GM18508 (cell line): ENCODE results near the gene DRAP1.
"Not testable (repeated sequence)": the region's sequence is repeated elsewhere in the genome, so short reads cannot be mapped to it uniquely, and the experiment has no call there.

Experiments used
- ATAC-seq: cut with Tn5 transposase; IDR thresholded peaks from one replicate; pipeline ENCODE4 v1.9.1; 2021; ENCODE audit warnings: moderate number of reproducible peaks; ENCODE audit not compliant: insufficient read depth, unreplicated experiment

DRAP1 gene

GRCh38 chr11:65885808-65886536 lies 33.3 kb upstream of the DRAP1 start:
- no peak for ATAC-seq

GRCh38 chr11:65886826-65887722 lies 32.2 kb upstream of the DRAP1 start:
- ATAC-seq = no peak

- ATAC-seq = no peak
Observed at GRCh38 chr11:65887723-65888162, 31.5 kb upstream of the DRAP1 start.

- no peak for ATAC-seq
Observed at GRCh38 chr11:65888163-65888814, 30.9 kb upstream of the DRAP1 start, which contains the start of gene FIBP. TSS of gene FIBP (minus strand) at chr11:65888471. CDS start at chr11:65888418, 53 bp downstream.

GRCh38 chr11:65890324-65891218 lies 28.7 kb upstream of the DRAP1 start, which contains the start of gene CCDC85B:
TSS of gene CCDC85B (plus strand) at chr11:65890673. CDS start at chr11:65890784, 111 bp downstream.
- ATAC-seq = no peak

- no peak for ATAC-seq
Observed at GRCh38 chr11:65891219-65892136, 27.7 kb upstream of the DRAP1 start.

GRCh38 chr11:65892137-65892540 lies 27.1 kb upstream of the DRAP1 start:
- not testable (repeated sequence) for ATAC-seq

- no peak for ATAC-seq
Observed at GRCh38 chr11:65892661-65893317, 26.4 kb upstream of the DRAP1 start.

GRCh38 chr11:65894034-65894591 lies 25.1 kb upstream of the DRAP1 start:
- no peak for ATAC-seq

- ATAC-seq = no peak
Observed at GRCh38 chr11:65895482-65895981, 23.7 kb upstream of the DRAP1 start.

- ATAC-seq = no peak
Observed at GRCh38 chr11:65896034-65896999, 22.9 kb upstream of the DRAP1 start.

- no peak for ATAC-seq
Observed at GRCh38 chr11:65897020-65897471, 22.2 kb upstream of the DRAP1 start.

GRCh38 chr11:65898656-65899355 lies 20.4 kb upstream of the DRAP1 start:
- ATAC-seq = no peak

- no peak for ATAC-seq
Observed at GRCh38 chr11:65899356-65900124, 19.7 kb upstream of the DRAP1 start.
